Tibial nerve (tissue), 4 donors: ENCODE results near the gene PTPN3. TPM values are rescaled to one million over a fixed set of nuclear protein-coding genes. Genes with fewer than 3 reads are reported as not detected.

Experiments
- DNase-seq, 2 donors: peaks; one replicate each; pipeline ENCODE4 v3.0.0-alpha.2; 2019; ENCODE audit warnings: low spot score in 2 of 2
- H3K27ac ChIP-seq, 4 donors: fragments of 200-600 bp; sonication (generic) in 3 of 4; one replicate each; pipeline ENCODE4 v1.5.1; 2017 to 2019; ENCODE audit warnings: mild to moderate bottlenecking in 1 of 4
- H3K27me3 ChIP-seq, 2 donors: fragments of 200-600 bp; sonication (generic) in 1 of 2; one replicate each; pipeline versions ENCODE4 v1.5.1 to v1.6.0; 2017 to 2019
- H3K36me3 ChIP-seq, 3 donors: fragments of 200-600 bp; sonication (generic); one replicate each; pipeline ENCODE4 v1.5.1; 2018 to 2019
- H3K4me1 ChIP-seq, 4 donors: fragments of 200-600 bp; sonication (generic) in 3 of 4; one replicate each; pipeline ENCODE4 v1.5.1; 2017 to 2019
- H3K4me3 ChIP-seq, 4 donors: fragments of 200-600 bp; sonication (generic) in 3 of 4; one replicate each; pipeline ENCODE4 v1.5.1; 2017 to 2019; ENCODE audit warnings: mild to moderate bottlenecking in 1 of 4, moderate library complexity in 1 of 4
- H3K9me3 ChIP-seq, 4 donors: fragments of 200-600 bp; sonication (generic) in 3 of 4; one replicate each; pipeline ENCODE4 v1.5.1; 2017 to 2019
- CTCF ChIP-seq, 5 experiments: fragments of 200-600 bp in 3 of 5; fragments of 450-650 bp in 2 of 5; sonication (generic) in 3 of 5; IDR thresholded peaks; one replicate each; pipeline ENCODE4 v1.5.1; 2016 to 2019; ENCODE audit warnings: antibody characterized with exemption in 5 of 5, mild to moderate bottlenecking in 3 of 5, moderate library complexity in 2 of 5
- EP300 ChIP-seq, 2 donors: sonication (generic); formaldehyde crosslinking; IDR thresholded peaks; one replicate each; pipeline ENCODE4 v1.6.1; 2017; ENCODE audit warnings: antibody characterized with exemption in 2 of 2, mild to moderate bottlenecking in 1 of 2
- POLR2A ChIP-seq, 2 donors: fragments of 450-650 bp; IDR thresholded peaks; one replicate each; pipeline ENCODE4 v1.6.1; 2017; ENCODE audit warnings: antibody characterized with exemption in 2 of 2, mild to moderate bottlenecking in 2 of 2, moderate library complexity in 2 of 2
- WGBS, 2 donors: methylation state at CpG; one replicate each; pipeline ENCODE4 v1.1.5; 2018; 5-methylcytosine and 5-hydroxymethylcytosine counted together
- total RNA-seq, 4 donors: library from RNA; depleted of rRNA; stranded (reverse); fragments of >200 nt; gene quantifications; one replicate each; pipeline ENCODE4 v1.1.0, GENCODE V29; 2016

The PTPN3 gene
- total RNA-seq, 4 donors from 2014 or later, result 1.3 to 3.3 (median 1.8) TPM

GRCh38 chr9:109449036-109449798 lies 48.9 kb downstream of the PTPN3 start:
- Histone ChIP-seq H3K9me3 (no peaks in the 10 kb centered on the region), H3K4me3 (no peak overlapping the region), H3K27ac (no peak overlapping the region), H3K27me3 (no peaks in the 10 kb centered on the region), H3K36me3 (no peaks in the 10 kb centered on the region), H3K4me1 (no peaks in the 10 kb centered on the region)
- no peak for DNase-seq
- TF ChIP-seq CTCF (IDR thresholded peaks at IDR 0.05), result no peak
- TF ChIP-seq POLR2A (IDR thresholded peaks at IDR 0.05), result no peak
- TF ChIP-seq EP300 (IDR thresholded peaks at IDR 0.05), result no peak
- 80 to 89% methylated on average over 10 to 12 of the region's 12 CpGs for WGBS, 2 donors

- WGBS, 2 donors, result 63 to 71% methylated on average over 3 of the region's 3 CpGs
- no peaks in the 10 kb centered on the region for H3K27me3 ChIP-seq
- H3K36me3 ChIP-seq, result no peaks in the 10 kb centered on the region
- TF ChIP-seq POLR2A (IDR thresholded peaks at IDR 0.05) (no peak), CTCF (IDR thresholded peaks at IDR 0.05) (no peak), EP300 (IDR thresholded peaks at IDR 0.05) (no peak)
- DNase-seq, result no peak
- H3K9me3 ChIP-seq, result no peaks in the 10 kb centered on the region
- H3K27ac ChIP-seq, result no peak overlapping the region
- no peaks in the 10 kb centered on the region for H3K4me1 ChIP-seq
- H3K4me3 ChIP-seq, result no peak overlapping the region
Measured at GRCh38 chr9:109448223-109448622, 49.9 kb downstream of the PTPN3 start.

GRCh38 chr9:109447329-109448076 lies 50.6 kb downstream of the PTPN3 start:
- no peak for TF ChIP-seq POLR2A (IDR thresholded peaks at IDR 0.05)
- TF ChIP-seq CTCF (IDR thresholded peaks at IDR 0.05), result no peak
- TF ChIP-seq EP300 (IDR thresholded peaks at IDR 0.05), result no peak
- Histone ChIP-seq H3K36me3 (no peaks in the 10 kb centered on the region), H3K9me3 (no peaks in the 10 kb centered on the region), H3K4me1 (no peaks in the 10 kb centered on the region), H3K27me3 (no peaks in the 10 kb centered on the region), H3K27ac (no peak overlapping the region), H3K4me3 (no peak overlapping the region)
- DNase-seq, result no peak
- 87 to 90% methylated on average over 6 of the region's 6 CpGs for WGBS, 2 donors

GRCh38 chr9:109444771-109445320 lies 53.3 kb downstream of the PTPN3 start:
- H3K4me1 ChIP-seq, result peaks cover 0 to 6% (median 0%) of the 10 kb centered on the region in 4 donors
- WGBS, 2 donors, result 86 to 90% methylated on average over 3 of the region's 3 CpGs
- TF ChIP-seq CTCF (IDR thresholded peaks at IDR 0.05), result no peak
- no peak for TF ChIP-seq EP300 (IDR thresholded peaks at IDR 0.05)
- no peak for TF ChIP-seq POLR2A (IDR thresholded peaks at IDR 0.05)

GRCh38 chr9:109442716-109443115 lies 55.4 kb downstream of the PTPN3 start:
- no peak overlapping the region for H3K27ac ChIP-seq
- DNase-seq, result no peak
- WGBS, 2 donors, result 81 to 83% methylated on average over 2 of the region's 2 CpGs
- H3K4me3 ChIP-seq, result no peak overlapping the region
- peaks cover 0 to 6% (median 0%) of the 10 kb centered on the region in 4 donors for H3K4me1 ChIP-seq
- no peaks in the 10 kb centered on the region for H3K27me3 ChIP-seq
- TF ChIP-seq CTCF (IDR thresholded peaks at IDR 0.05), result no peak
- H3K9me3 ChIP-seq, result no peaks in the 10 kb centered on the region
- H3K36me3 ChIP-seq, result no peaks in the 10 kb centered on the region

More at GRCh38 chr9:109444771-109445320, 53.3 kb downstream of the PTPN3 start:
- no peak for DNase-seq
- Histone ChIP-seq H3K4me3 (no peak overlapping the region), H3K9me3 (no peaks in the 10 kb centered on the region), H3K27ac (no peak overlapping the region), H3K27me3 (no peaks in the 10 kb centered on the region), H3K36me3 (no peaks in the 10 kb centered on the region)
